Measurements from ENCODE around the gene LILRB5.
A peak's percentile ranks its signal among the peaks of the same experiment; 100 is the strongest.
"Not testable (repeated sequence)": the region's sequence is repeated elsewhere in the genome, so short reads cannot be mapped to it uniquely, and the experiment has no call there.

LILRB5 gene

DNA sequence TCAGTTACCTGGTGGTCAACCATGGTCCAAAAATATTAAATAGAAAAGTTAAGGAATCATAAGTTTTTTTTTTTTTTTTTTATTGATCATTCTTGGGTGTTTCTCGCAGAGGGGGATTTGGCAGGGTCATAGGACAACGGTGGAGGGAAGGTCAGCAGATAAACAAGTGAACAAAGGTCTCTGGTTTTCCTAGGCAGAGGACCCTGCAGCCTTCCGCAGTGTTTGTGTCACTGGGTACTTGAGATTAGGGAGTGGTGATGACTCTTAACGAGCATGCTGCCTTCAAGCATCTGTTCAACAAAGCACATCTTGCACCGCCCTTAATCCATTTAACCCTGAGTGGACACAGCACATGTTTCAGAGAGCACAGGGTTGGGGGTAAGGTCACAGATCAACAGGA, 42.9 kb downstream of the LILRB5 start:
- H3K27ac ChIP-seq (replicated peaks); DNase-seq (ENCODE audit: low read depth in 1 of 2, low spot score in 1 of 2); H3K27me3 ChIP-seq (ENCODE audit: insufficient read depth, poor library complexity, severe bottlenecking); H3K4me3 ChIP-seq (replicated peaks; ENCODE audit: insufficient read depth, low read length): not testable (repeated sequence)

DNA sequence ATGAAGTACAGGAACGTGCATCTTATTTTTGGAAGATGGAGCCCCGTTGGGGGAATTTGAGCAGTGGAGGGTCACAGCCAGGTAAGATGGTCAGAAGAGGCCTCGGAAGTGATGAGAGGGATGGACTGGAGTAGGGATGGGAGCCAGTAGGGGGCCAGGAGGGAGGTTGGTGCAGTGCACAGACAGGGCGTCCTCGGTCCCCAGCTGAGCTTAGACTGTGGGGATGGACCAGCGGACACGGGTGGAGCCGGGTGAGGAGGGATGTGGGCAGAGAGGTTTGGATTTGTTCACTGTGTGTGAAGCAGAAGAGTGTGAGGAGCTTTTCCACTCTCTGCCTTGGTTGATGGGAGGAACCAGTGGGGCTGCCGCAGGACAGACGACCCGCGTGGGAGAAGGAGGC, 45.8 kb downstream of the LILRB5 start:
- no peak overlapping the region for H3K27ac ChIP-seq (replicated peaks)
- TF ChIP-seq GABPA (IDR thresholded peaks at IDR 0.05; ENCODE audit: low read depth) = no peak
- TF ChIP-seq, protein P1, sequence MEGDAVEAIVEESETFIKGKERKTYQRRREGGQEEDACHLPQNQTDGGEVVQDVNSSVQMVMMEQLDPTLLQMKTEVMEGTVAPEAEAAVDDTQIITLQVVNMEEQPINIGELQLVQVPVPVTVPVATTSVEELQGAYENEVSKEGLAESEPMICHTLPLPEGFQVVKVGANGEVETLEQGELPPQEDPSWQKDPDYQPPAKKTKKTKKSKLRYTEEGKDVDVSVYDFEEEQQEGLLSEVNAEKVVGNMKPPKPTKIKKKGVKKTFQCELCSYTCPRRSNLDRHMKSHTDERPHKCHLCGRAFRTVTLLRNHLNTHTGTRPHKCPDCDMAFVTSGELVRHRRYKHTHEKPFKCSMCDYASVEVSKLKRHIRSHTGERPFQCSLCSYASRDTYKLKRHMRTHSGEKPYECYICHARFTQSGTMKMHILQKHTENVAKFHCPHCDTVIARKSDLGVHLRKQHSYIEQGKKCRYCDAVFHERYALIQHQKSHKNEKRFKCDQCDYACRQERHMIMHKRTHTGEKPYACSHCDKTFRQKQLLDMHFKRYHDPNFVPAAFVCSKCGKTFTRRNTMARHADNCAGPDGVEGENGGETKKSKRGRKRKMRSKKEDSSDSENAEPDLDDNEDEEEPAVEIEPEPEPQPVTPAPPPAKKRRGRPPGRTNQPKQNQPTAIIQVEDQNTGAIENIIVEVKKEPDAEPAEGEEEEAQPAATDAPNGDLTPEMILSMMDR (IDR thresholded peaks at IDR 0.05; ENCODE audit: insufficient read depth, low read length) = no peak
- TF ChIP-seq POLR2AphosphoS5 (IDR thresholded peaks at IDR 0.05; ENCODE audit: low read depth) = no peak
- no peak for TF ChIP-seq SPI1 (IDR thresholded peaks at IDR 0.05; ENCODE audit: borderline replicate concordance, low read depth)
- TF ChIP-seq, protein P2, sequence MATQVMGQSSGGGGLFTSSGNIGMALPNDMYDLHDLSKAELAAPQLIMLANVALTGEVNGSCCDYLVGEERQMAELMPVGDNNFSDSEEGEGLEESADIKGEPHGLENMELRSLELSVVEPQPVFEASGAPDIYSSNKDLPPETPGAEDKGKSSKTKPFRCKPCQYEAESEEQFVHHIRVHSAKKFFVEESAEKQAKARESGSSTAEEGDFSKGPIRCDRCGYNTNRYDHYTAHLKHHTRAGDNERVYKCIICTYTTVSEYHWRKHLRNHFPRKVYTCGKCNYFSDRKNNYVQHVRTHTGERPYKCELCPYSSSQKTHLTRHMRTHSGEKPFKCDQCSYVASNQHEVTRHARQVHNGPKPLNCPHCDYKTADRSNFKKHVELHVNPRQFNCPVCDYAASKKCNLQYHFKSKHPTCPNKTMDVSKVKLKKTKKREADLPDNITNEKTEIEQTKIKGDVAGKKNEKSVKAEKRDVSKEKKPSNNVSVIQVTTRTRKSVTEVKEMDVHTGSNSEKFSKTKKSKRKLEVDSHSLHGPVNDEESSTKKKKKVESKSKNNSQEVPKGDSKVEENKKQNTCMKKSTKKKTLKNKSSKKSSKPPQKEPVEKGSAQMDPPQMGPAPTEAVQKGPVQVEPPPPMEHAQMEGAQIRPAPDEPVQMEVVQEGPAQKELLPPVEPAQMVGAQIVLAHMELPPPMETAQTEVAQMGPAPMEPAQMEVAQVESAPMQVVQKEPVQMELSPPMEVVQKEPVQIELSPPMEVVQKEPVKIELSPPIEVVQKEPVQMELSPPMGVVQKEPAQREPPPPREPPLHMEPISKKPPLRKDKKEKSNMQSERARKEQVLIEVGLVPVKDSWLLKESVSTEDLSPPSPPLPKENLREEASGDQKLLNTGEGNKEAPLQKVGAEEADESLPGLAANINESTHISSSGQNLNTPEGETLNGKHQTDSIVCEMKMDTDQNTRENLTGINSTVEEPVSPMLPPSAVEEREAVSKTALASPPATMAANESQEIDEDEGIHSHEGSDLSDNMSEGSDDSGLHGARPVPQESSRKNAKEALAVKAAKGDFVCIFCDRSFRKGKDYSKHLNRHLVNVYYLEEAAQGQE (IDR thresholded peaks at IDR 0.05; ENCODE audit: insufficient replicate concordance, low read depth) = no peak
- no peaks in the 10 kb centered on the region for H3K27me3 ChIP-seq (ENCODE audit: insufficient read depth, poor library complexity, severe bottlenecking)
- H3K4me3 ChIP-seq (replicated peaks; ENCODE audit: insufficient read depth, low read length) = no peak overlapping the region
- no peak for DNase-seq (ENCODE audit: low read depth in 1 of 2, low spot score in 1 of 2)

DNA sequence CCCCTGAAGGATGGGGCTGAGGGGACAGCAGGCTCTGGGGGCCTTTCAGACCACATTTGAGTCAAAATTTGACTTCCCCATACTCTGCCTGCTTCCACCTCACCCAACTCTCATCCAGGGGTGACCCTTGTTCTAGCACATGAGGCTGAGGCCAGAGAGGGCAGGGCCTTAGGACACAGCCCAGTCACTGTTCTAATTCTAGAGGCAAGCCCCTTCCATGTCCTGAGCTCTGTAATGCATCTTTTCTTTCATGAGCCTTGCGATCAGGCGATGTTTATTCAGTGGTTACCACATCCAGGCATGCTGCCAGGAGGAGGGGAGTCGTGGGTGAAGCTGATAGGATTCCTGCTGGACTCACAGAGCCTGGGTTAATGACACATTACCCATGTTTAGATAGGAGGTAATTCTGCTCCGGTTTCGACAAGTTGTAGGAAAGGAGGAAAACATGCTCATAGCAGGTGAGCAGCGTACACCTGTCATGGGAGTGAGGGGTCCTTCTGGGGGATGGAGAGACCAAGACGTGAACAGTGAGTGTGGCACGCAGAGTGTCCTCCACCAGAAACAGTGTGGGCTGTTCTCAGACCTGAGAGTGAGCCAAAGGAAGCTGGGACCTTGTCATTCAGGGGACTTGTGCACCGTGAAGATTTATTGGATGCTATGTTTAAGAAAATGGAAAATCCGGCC, 47.1 kb downstream of the LILRB5 start:
- TF ChIP-seq SPI1 (IDR thresholded peaks at IDR 0.05; ENCODE audit: borderline replicate concordance, low read depth) (peak; percentile 16; the same call in 1 of the 2 replicates), POLR2AphosphoS5 (IDR thresholded peaks at IDR 0.05; ENCODE audit: low read depth) (no peak)
- TF ChIP-seq, protein P2 (IDR thresholded peaks at IDR 0.05; ENCODE audit: insufficient replicate concordance, low read depth) = no peak
- Histone ChIP-seq H3K4me3 (replicated peaks; ENCODE audit: insufficient read depth, low read length) (no peak overlapping the region), H3K27ac (replicated peaks) (peak overlapping the region; percentile 86), H3K27me3 (ENCODE audit: insufficient read depth, poor library complexity, severe bottlenecking) (no peaks in the 10 kb centered on the region)
- peak; percentile 44 to 55 for DNase-seq (ENCODE audit: low read depth in 1 of 2, low spot score in 1 of 2)

DNA sequence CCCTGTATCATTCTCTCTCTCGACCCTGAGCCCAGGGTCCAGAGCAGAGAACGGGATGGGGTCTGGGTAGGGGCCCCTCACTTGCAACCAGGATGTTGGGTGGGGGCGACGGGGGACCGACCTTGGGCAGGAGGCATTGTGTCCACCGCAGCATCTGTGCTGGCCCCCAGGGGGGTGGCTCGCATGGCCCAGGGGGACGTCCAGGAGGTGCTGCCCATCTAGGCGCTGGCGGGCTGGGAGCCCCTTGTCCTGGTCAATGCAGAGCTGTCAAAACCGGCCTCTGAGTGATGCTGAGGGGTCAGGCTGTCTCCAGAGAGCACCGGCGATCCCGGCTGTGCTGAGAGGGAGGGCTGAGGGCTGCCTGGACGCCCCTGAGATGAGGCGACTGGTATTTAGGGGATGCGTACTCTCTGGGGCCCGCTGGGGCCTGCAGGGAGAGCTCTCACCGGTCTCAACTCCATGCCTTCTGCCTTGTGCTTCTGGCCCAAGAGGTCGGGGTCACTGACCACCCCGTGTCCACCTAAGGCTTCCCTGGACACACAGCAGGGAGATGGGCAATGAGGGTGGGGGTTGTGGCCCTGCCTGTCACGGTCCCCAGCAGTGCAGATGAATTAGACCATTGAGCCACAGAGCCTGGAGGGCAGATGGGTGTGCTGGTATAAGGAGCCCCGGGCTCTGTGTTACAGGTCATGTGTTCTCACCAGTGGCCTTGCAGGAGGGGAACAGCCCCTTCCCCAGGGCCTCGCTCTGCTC, 47.8 kb downstream of the LILRB5 start:
- TF ChIP-seq GABPA (IDR thresholded peaks at IDR 0.05; ENCODE audit: low read depth) (no peak), POLR2AphosphoS5 (IDR thresholded peaks at IDR 0.05; ENCODE audit: low read depth) (peak; percentile 12)
- Histone ChIP-seq H3K27ac (replicated peaks) (peak overlapping the region; percentile 86), H3K4me3 (replicated peaks; ENCODE audit: insufficient read depth, low read length) (no peak overlapping the region), H3K27me3 (ENCODE audit: insufficient read depth, poor library complexity, severe bottlenecking) (no peaks in the 10 kb centered on the region)
- DNase-seq (ENCODE audit: low read depth in 1 of 2, low spot score in 1 of 2) = no peak

DNA sequence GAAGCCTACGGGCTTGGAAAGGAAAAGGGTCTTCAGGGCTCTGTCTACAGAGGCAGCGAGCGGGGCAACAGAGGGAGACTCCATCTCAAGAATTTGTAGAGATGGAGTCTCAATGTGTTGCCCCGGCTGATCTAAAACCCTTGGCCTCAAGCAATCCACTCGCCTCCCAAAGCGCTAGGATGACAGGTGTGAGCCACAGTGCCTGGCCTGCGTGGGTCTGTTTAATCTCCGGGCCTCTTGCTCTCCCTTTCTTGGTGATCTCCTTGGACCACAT, 48.4 kb downstream of the LILRB5 start:
- TF ChIP-seq, protein P2 (IDR thresholded peaks at IDR 0.05; ENCODE audit: insufficient replicate concordance, low read depth) = no peak
- TF ChIP-seq GABPA (IDR thresholded peaks at IDR 0.05; ENCODE audit: low read depth) (no peak), SPI1 (IDR thresholded peaks at IDR 0.05; ENCODE audit: borderline replicate concordance, low read depth) (no peak), POLR2AphosphoS5 (IDR thresholded peaks at IDR 0.05; ENCODE audit: low read depth) (no peak)
- H3K27ac ChIP-seq (replicated peaks) = peak overlapping the region; percentile 86
- no peaks in the 10 kb centered on the region for H3K27me3 ChIP-seq (ENCODE audit: insufficient read depth, poor library complexity, severe bottlenecking)
- DNase-seq (ENCODE audit: low read depth in 1 of 2, low spot score in 1 of 2) = no peak
- no peak overlapping the region for H3K4me3 ChIP-seq (replicated peaks; ENCODE audit: insufficient read depth, low read length)

Measured in HL-60 (cell line).